Panc1 (cell line): ENCODE data around the gene TMEM184C. TPM values are rescaled to one million over a fixed set of nuclear protein-coding genes. Genes with fewer than 3 reads are reported as not detected.

Experiments
- ATAC-seq: fragments of 200-7000 bp; cut with Tn5 transposase; 2 replicates; pipeline ENCODE4 v1.9.1; 2020; ENCODE audit warnings: mild to moderate bottlenecking, moderate library complexity
- BruUV-seq: library from RNA; stranded (reverse); fragments of 400-500 nt; replicated peaks from 2 replicates; lab custom pipeline; 2021; lab: Mats Ljungman, UMichigan
- CTCF ChIA-PET: fragments of 300-600 bp; sonication (Branson Sonifier 250); formaldehyde crosslinking; loops from one replicate; lab custom pipeline; 2022; ENCODE audit warnings: antibody characterized with exemption; lab: Charles Lee
- POLR2A ChIA-PET: fragments of 300-600 bp; sonication (Branson Sonifier 250); formaldehyde crosslinking; loops from one replicate; lab custom pipeline; 2022; ENCODE audit warnings: antibody characterized with exemption; lab: Charles Lee
- DNase-seq: peaks from one replicate; pipeline ENCODE4 v3.0.0-alpha.2; 2010; ENCODE audit warnings: low read depth, low spot score
- H3K27ac ChIP-seq: 2 replicates; pipeline ENCODE4 v1.5.1; 2011; ENCODE audit warnings: mild to moderate bottlenecking, low read length, inconsistent platforms
- H3K27me3 ChIP-seq: fragments of 200-500 bp; sonication (Bioruptor generic); 2 replicates; pipeline ENCODE4 v1.6.0; 2014; ENCODE audit warnings: low read length, inconsistent platforms; ENCODE audit not compliant: control insufficient read depth, insufficient read depth
- H3K36me3 ChIP-seq: fragments of 200-500 bp; sonication (Bioruptor generic); 2 replicates; pipeline ENCODE4 v1.5.1; 2014; ENCODE audit warnings: inconsistent platforms, mild to moderate bottlenecking, low read length, moderate library complexity; ENCODE audit not compliant: control insufficient read depth, insufficient read depth
- H3K4me1 ChIP-seq: 2 replicates; pipeline ENCODE4 v1.5.1; 2011; ENCODE audit warnings: inconsistent platforms, mild to moderate bottlenecking, low read length, moderate library complexity; ENCODE audit not compliant: control insufficient read depth, insufficient read depth
- H3K4me3 ChIP-seq, 2 experiments: 2 replicates each; pipeline ENCODE4 v1.5.1; 2011 to 2012; ENCODE audit warnings: low read depth in 2 of 2, low read length in 2 of 2, mild to moderate bottlenecking in 2 of 2, inconsistent platforms in 1 of 2, moderate library complexity in 1 of 2
- H3K9me3 ChIP-seq: fragments of 200-500 bp; sonication (Bioruptor generic); 2 replicates; pipeline ENCODE4 v1.5.1; 2014; ENCODE audit warnings: low read depth, mild to moderate bottlenecking, inconsistent platforms, low read length, moderate library complexity; ENCODE audit not compliant: control insufficient read depth, insufficient read depth
- CTCF ChIP-seq: fragments of 450-650 bp; IDR thresholded peaks from 2 replicates; pipeline ENCODE4 v1.5.1; 2017; ENCODE audit warnings: mild to moderate bottlenecking
- POLR2AphosphoS5 ChIP-seq: IDR thresholded peaks from 2 replicates; pipeline ENCODE4 v1.6.1; 2012; ENCODE audit warnings: mild to moderate bottlenecking, low read depth, low read length, moderate library complexity
- SIN3A ChIP-seq: IDR thresholded peaks from 2 replicates; pipeline ENCODE4 v1.6.1; 2012; ENCODE audit warnings: low read depth, mild to moderate bottlenecking, low read length, moderate library complexity, borderline replicate concordance; ENCODE audit not compliant: insufficient read depth
- TCF7L2 ChIP-seq: IDR thresholded peaks from 2 replicates; pipeline ENCODE4 v1.6.1; 2011; ENCODE audit warnings: mild to moderate bottlenecking, low read depth, low read length, inconsistent platforms
- in situ Hi-C: cut with HindIII; loops from 2 replicates; pipeline ENCODE4 v1.10.0; 2016; ENCODE audit warnings: low sequenced_read_pairs, low pct_unique_long_range_greater_than_20kb
- intact Hi-C: fragments of 100-400 bp; cut with micrococcal nuclease; formaldehyde crosslinking; loops from one replicate; pipeline ENCODE4 v1.10.0; 2022; ENCODE audit not compliant: unreplicated experiment
- total RNA-seq: library from RNA; stranded (reverse); gene quantifications from one replicate; pipeline ENCODE4 v1.2.1, GENCODE V29; 2021; ENCODE audit not compliant: unreplicated experiment
- TF ChIP-seq, protein P1 (sequence below), 2 experiments: IDR thresholded peaks; 2 replicates each; pipeline ENCODE4 v1.6.1; 2011 to 2012; ENCODE audit warnings: low read depth in 2 of 2, control low read depth in 1 of 2, low read length in 1 of 2, mild to moderate bottlenecking in 1 of 2, moderate library complexity in 1 of 2; ENCODE audit not compliant: insufficient read depth in 1 of 2

Gene TMEM184C
- total RNA-seq, 1 experiment from 2014 or later: 26.5 TPM

- ChIA-PET CTCF (no interaction called here), POLR2A (interaction anchor here (0.6 kb wide), 1 partner anchor 111 kb away, joined by 4 read pairs; no protein-coding TSS in a partner anchor)
- H3K4me3 ChIP-seq: peak overlapping the region; percentile 66 to 90
- peaks cover 4% of the 10 kb centered on the region; the same call in 1 of the 2 replicates for H3K4me1 ChIP-seq
- intact Hi-C loops: no loop called here
- peak overlapping the region; percentile 91; the same call in 1 of the 2 replicates for H3K27ac ChIP-seq
- TSS peak; percentile 66 for BruUV-seq
- H3K9me3 ChIP-seq: no peaks in the 10 kb centered on the region
- in situ Hi-C loops: no loop called here
- TF ChIP-seq, protein P1, sequence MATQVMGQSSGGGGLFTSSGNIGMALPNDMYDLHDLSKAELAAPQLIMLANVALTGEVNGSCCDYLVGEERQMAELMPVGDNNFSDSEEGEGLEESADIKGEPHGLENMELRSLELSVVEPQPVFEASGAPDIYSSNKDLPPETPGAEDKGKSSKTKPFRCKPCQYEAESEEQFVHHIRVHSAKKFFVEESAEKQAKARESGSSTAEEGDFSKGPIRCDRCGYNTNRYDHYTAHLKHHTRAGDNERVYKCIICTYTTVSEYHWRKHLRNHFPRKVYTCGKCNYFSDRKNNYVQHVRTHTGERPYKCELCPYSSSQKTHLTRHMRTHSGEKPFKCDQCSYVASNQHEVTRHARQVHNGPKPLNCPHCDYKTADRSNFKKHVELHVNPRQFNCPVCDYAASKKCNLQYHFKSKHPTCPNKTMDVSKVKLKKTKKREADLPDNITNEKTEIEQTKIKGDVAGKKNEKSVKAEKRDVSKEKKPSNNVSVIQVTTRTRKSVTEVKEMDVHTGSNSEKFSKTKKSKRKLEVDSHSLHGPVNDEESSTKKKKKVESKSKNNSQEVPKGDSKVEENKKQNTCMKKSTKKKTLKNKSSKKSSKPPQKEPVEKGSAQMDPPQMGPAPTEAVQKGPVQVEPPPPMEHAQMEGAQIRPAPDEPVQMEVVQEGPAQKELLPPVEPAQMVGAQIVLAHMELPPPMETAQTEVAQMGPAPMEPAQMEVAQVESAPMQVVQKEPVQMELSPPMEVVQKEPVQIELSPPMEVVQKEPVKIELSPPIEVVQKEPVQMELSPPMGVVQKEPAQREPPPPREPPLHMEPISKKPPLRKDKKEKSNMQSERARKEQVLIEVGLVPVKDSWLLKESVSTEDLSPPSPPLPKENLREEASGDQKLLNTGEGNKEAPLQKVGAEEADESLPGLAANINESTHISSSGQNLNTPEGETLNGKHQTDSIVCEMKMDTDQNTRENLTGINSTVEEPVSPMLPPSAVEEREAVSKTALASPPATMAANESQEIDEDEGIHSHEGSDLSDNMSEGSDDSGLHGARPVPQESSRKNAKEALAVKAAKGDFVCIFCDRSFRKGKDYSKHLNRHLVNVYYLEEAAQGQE (IDR thresholded peaks at IDR 0.05; ENCODE audit: insufficient read depth in 1 of 2, low read depth in 2 of 2, low read length in 1 of 2): no peak
- TF ChIP-seq SIN3A: no peak
- TF ChIP-seq TCF7L2: no peak
- no peak for TF ChIP-seq CTCF
- TF ChIP-seq POLR2AphosphoS5: no peak
- DNase-seq: no peak
- peaks cover 6% of the 10 kb centered on the region; the same call in 1 of the 2 replicates for H3K36me3 ChIP-seq
- H3K27me3 ChIP-seq: no peaks in the 10 kb centered on the region
- no peak for ATAC-seq
Measured at GRCh38 chr4:147682755-147683154, 65.6 kb downstream of the TMEM184C start.

GRCh38 chr4:147683188-147683591 lies 66.0 kb downstream of the TMEM184C start:
- intact Hi-C loops (no loop called here), in situ Hi-C loops (no loop called here)
- no peaks in the 10 kb centered on the region for H3K27me3 ChIP-seq
- H3K4me1 ChIP-seq: peaks cover 4% of the 10 kb centered on the region; the same call in 1 of the 2 replicates
- TF ChIP-seq CTCF (no peak), TCF7L2 (no peak), SIN3A (no peak), POLR2AphosphoS5 (no peak)
- TF ChIP-seq, protein P1 (IDR thresholded peaks at IDR 0.05; ENCODE audit: insufficient read depth in 1 of 2, low read depth in 2 of 2, low read length in 1 of 2): no peak
- CTCF ChIA-PET: interaction anchor here (1.2 kb wide), 1 partner anchor 184 kb away, joined by 6 read pairs; no protein-coding TSS in a partner anchor
- H3K9me3 ChIP-seq: no peaks in the 10 kb centered on the region
- POLR2A ChIA-PET: interaction anchor here (0.6 kb wide), 1 partner anchor 110 kb away, joined by 4 read pairs; no protein-coding TSS in a partner anchor
- peaks cover 6% of the 10 kb centered on the region; the same call in 1 of the 2 replicates for H3K36me3 ChIP-seq
- H3K27ac ChIP-seq: peak overlapping the region; percentile 91
- H3K4me3 ChIP-seq: peak overlapping the region; percentile 66 to 90
- DNase-seq (no peak), ATAC-seq (no peak)
- no TSS peak for BruUV-seq
